ENCODE data around the gene OR6C2.
"Not testable (repeated sequence)": the region's sequence is repeated elsewhere in the genome, so short reads cannot be mapped to it uniquely, and the experiment has no call there.

The OR6C2 gene

DNA sequence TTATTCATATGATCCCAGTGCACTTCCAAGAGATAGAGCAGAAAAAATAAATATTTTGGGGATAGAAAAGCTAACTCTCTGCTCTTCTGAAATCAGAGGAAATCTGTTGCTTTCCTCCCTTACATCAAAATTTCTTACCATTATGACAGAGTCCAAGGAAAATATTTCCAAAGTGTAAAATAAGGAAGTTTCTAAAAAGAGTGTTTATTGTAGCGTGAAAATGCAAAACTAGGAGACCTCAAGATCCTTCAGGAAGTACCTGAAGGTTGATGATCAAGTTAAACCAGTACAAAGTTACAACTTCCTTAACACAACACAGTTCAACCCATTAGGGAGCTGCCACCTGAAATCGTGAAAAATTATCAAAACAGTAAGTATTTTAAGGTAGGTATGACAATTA lies at the start of gene OR6C2:
OR6C2 (plus strand) TSS at position 301 of the 400 bp plus-strand sequence. CDS start 8,138 bp downstream, outside the sequence.
- no peak for DNase-seq

GRCh38 chr12:55396326-55396725 lies 47.5 kb upstream of the OR6C2 start:
- DNase-seq, result no peak

DNA sequence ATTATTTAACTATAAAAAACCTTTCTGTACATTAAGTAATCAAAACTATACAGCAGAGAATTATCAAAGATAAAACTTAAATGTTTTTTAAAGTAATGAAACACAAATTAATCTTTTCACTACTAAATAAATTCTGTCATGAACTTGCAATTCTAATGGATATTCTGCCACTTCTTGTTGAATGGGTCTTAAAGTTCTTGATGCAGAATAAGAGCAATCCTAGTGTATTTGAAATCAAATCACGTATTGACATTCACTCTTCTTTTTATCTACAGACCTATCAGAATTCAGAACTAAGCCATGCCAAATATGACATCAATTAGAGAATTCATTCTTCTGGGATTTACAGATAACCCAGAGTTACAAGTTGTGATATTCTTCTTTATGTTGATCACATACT lies 43.6 kb upstream of the OR6C2 start, which contains the start of gene OR6C65:
OR6C65 (plus strand) TSS at position 301 of the 400 bp plus-strand sequence; CDS start at position 301, 0 bp downstream.
- DNase-seq, result no peak

DNA sequence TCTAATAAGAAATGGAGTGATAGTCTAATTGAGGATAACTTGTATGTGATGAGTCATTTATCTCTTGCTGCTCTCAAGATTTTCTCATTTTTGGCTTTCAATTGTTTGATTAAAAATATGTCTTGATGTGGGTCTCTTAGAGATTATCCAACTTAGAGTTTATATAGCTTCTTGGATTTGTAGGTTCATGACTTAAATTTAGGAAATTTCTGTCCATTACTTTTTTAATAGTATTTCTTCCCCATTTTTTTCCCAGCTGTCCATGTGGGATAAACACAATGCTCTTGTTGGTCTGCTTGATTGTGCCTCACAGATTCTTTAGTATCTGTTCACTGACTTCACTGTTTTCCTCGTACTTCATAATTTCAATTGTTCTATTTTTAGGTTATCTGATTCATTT lies 36.0 kb upstream of the OR6C2 start:
- no peak for DNase-seq

GRCh38 chr12:55409133-55409532 lies 34.7 kb upstream of the OR6C2 start:
- DNase-seq, result not testable (repeated sequence)

- not testable (repeated sequence) for DNase-seq
These were observed 31.7 kb upstream of the OR6C2 start for GRCh38 chr12:55412138-55412537.

- not testable (repeated sequence) for DNase-seq
These were observed 30.1 kb upstream of the OR6C2 start for GRCh38 chr12:55413498-55414388.

- not testable (repeated sequence) for DNase-seq
These were observed 29.5 kb upstream of the OR6C2 start for GRCh38 chr12:55414396-55414823.

DNA sequence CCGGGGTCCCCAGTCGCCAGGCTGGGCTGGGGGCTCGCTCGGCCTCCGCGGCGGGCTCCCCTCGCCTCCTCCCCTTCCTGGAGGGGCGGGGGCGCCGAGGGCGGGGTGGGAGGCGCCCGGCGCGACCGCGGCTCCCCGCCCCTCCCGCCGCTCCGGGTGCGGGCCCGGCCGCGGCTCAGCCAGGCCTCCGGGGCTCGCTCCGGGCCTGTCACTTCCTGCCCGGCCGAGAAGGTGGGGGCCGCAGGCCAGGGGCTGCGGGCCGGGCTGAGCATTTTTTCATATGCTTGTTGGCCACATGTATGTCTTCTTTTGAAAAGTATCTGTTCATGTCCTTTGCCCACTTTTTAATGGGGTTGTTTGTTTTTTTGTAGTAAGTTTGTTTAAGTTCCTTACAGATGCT lies 29.0 kb upstream of the OR6C2 start:
- not testable (repeated sequence) for DNase-seq

- no peak for DNase-seq
These were observed 26.9 kb upstream of the OR6C2 start for GRCh38 chr12:55416961-55417360.

DNA sequence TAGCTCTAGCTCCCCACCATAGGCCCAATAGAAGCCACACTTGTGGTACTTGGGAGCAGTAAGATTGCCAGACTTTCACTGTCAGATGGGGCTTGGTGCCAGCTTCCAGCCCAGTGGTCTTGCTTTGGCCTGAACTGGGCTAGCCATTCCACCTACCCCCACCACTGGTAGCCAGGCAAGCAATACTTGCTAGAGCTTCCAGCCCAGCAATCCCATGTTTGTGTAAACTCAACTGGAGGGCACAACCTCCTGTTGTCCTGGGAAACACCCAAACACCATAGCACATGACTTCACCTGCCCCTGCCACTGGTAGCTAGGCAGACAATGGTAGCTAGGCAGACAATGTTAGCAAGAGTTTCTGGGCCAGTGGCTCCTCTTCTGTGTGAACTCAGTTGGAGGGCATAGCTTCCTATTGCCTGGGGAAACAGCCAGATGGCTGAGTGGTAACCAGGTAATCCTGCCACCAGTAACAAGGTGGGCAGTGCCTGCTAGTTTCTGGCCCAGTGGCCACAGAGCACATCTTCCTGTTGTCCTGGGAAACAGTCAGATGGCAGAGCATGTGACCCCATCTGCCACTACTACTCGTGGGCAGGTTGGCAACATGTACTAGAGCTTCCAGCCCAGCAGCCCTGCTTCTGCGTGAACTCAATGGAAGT lies 23.4 kb upstream of the OR6C2 start:
- DNase-seq, result no peak

DNA sequence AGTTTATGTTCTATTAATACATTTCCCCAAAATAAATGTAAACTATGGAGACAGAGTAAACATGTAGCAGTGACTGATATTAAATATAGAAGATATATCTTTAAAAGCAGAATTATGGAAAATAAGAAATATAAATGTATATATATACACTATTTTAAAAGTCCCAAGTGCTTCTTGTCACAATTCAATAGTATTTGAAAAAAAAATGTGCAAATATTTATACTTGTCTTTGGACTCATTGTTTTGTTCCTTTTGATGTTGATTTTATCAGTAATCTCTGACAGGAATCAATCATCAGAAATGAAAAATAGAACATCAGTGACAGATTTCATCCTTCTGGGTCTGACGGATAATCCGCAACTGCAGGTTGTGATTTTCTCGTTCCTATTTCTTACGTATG lies 17.9 kb upstream of the OR6C2 start, which contains the start of gene OR6C76:
OR6C76 (plus strand) TSS at position 301 of the 400 bp plus-strand sequence; CDS start at position 301, 0 bp downstream.
- no peak for DNase-seq

DNA sequence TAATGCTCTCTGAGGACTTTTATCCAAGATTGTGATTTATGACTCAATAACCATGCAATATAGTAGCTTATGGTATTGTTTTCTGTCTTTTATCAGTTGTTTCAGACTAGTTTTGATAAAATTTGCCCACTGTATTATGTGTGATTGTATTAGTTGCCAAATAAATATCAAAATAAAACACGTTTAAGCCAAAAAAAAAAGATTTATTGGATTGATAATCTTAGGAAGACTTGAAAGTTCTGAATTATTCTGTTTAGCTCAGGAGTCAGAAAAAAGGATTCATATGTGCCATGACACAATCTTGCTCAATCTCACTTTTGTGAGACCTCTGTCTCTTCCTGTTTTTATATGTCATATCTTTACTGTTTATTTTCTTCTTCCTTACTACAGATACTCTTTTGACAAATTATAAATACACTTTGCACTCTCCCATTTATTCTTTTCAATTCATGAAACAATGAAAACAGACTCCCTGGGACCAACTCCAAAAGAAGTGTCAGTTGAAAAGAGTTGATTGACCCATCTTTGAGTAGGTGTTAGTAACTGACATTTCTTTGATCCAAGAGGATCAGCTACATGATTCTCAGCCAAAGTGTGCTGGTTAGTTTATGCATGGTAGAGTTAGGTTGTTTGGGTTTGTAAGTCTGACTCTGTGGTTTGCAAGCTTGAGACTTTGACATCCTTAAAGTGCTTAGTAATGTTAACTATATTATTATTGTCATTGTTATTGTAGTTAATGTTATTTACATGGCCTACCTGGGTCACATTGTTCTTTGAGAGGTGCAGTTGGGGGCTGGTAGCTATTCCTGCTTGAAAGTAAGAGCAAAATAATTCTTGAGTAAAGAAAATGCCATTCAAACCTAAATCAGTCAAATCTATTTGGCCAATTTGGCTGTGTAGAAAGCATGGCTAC lies 15.3 kb upstream of the OR6C2 start:
- DNase-seq, result no peak

DNA sequence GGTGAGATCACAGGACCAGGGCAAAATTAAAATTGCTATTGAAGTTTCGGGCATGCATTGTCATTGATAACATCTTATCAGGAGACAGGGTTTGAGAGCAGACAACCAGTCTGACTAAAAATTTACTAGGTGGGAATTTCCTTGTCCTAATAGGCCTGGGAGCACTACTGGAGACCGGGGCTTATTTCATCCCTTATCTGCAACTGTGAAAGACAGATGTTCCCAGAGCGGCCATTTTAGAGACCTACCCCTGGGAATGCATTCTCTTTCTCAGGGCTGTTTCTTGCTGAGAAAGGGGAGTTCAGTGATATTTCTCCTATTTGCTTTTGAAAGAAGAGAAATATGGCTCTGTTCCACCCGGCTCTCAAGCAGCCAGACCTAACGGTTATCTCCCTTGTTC lies 2.6 kb upstream of the OR6C2 start:
- DNase-seq, result not testable (repeated sequence)

DNA sequence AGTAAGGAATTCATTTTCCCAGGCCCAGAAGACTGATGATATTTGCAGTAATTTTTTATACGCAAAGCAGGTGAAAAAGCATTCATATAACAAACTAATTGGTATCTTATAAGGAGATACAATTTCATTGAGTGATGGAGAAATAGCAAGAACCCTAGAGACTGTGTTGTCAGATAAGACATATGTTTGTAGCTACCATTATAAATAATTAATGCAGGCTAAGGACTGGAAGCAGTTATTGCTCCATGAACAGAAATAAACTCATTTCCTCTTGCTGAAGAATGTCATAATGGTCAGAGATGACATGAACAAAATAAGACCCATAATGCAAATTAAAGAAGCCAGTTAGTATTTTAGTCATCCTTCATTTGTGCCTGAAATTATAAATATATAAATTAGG lies 1.5 kb downstream of the OR6C2 start:
- DNase-seq, result no peak

GRCh38 chr12:55446326-55446725 lies 2.5 kb downstream of the OR6C2 start:
- no peak for DNase-seq

- DNase-seq, result no peak
These were observed 4.9 kb downstream of the OR6C2 start for GRCh38 chr12:55448825-55449224.

GRCh38 chr12:55464926-55465325 lies 21.1 kb downstream of the OR6C2 start:
- DNase-seq, result not testable (repeated sequence)

- DNase-seq, result no peak
These were observed 24.0 kb downstream of the OR6C2 start for GRCh38 chr12:55467836-55468235.

GRCh38 chr12:55469291-55469690 lies 25.4 kb downstream of the OR6C2 start:
- DNase-seq, result no peak

DNA sequence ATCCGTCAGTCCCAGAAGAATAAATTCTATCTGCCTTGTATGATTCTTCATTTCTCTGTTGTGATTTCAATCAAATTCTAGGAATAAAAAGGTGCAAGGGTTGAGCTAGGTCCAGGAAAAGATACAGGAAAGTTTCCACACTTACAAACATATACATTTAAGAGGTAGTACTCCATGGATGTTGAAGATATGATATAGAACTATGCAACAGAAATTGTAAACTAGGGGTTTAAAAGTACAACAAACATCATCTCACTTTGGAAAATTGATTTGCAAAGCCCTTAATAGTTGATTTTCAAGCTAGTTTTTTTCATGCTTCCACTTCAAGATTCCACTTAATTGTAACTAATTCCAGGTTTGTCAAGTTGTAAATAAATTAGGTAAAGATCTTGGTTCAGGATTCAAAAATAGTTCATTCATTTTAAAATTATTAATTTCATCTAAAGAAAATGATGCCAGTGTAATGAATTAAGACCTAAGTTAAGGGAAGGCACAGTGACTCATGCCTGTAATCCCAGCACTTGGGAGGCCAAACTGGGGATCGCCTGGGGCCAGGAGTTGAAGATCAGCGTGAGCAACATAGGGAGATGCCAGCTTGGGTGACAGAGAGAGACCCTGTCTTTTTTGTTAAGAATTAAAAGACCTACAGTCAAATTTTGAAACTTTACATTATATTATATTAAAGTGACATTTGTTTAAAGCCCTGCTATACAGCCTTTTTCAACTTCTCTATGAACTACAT lies 26.4 kb downstream of the OR6C2 start, which contains the start of gene OR6C70:
OR6C70 (minus strand) TSS at position 51 of the 742 bp plus-strand sequence; CDS start at position 51, 0 bp downstream.
- DNase-seq, result no peak

GRCh38 chr12:55472264-55472663 lies 28.4 kb downstream of the OR6C2 start:
- DNase-seq, result no peak
